GM12892 (cell line): Measurements from ENCODE around the gene TSKU.

Source experiments
- POLR2A ChIP-seq: IDR thresholded peaks from 2 replicates; pipeline ENCODE4 v1.6.1; 2011; ENCODE audit warnings: low read depth, low read length, control low read depth
- POLR2AphosphoS5 ChIP-seq: IDR thresholded peaks from 2 replicates; pipeline ENCODE4 v1.6.1; 2011; ENCODE audit warnings: low read depth, low read length, control low read depth

DNA sequence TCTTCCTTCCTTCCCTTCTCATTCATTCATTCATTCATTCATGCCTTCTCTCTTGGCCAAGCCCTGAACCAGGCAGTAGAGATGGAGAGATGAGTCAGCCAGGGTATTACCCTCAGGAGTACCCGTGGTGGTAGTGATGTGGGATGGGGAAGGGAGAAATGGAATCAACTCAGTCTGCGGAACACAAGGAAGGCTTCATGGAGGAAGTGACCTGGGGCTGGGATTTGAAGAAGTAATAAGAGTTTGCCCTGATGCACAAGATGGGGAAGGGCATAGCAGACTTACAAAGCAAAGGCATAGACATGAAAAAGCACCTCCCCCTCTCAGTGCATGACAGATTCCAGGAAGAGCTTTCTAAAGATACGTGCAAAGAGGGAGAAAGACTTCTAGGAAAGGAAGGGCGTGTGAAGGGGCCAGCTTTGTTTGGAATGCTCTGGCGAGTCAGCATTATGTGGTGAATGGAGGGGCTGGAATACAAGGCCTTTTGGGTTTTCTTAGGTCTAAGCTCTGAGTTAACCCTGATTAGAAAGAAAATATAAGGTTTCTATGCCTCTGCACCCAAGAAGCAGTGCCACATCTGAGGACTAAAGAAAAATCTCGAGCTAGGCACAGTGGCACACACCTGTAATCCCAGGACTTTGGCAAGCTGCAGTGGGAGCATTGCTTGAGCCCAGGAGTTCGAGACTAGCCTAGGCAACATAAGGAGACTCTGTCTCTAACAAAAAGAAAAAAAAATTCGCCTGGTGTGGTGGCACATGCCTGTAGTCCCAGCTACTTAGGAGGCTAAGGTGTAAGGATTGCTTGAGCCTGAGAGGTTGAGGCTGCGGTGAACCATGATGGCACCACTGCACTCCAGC, 41.2 kb downstream of the TSKU start:
- TF ChIP-seq POLR2A (no peak), POLR2AphosphoS5 (no peak)
